NB4 (cell line): ENCODE results near the gene LUZP2.

ENCODE experiments used
- DNase-seq: peaks from one replicate; pipeline ENCODE4 v3.0.0; 2010; ENCODE audit warnings: low read depth
- H3K4me3 ChIP-seq: one replicate; pipeline ENCODE4 v1.5.1; 2011; ENCODE audit warnings: mild to moderate bottlenecking, low read depth, low read length, moderate library complexity
- MYC ChIP-seq: IDR thresholded peaks from 2 replicates; pipeline ENCODE4 v1.6.1; 2011; ENCODE audit warnings: low read depth, low read length
- POLR2A ChIP-seq: IDR thresholded peaks from 2 replicates; pipeline ENCODE4 v1.6.1; 2011; ENCODE audit warnings: mild to moderate bottlenecking; ENCODE audit not compliant: insufficient read length; ENCODE audit errors: extremely low read depth
- TF ChIP-seq, protein P1 (sequence below): IDR thresholded peaks from 2 replicates; pipeline ENCODE4 v1.6.1; 2011; ENCODE audit warnings: low read depth, low read length
- TF ChIP-seq, protein P2 (sequence below): IDR thresholded peaks from one replicate; pipeline ENCODE4 v1.5.1; 2012; ENCODE audit warnings: low read depth, low read length

LUZP2 gene

DNA sequence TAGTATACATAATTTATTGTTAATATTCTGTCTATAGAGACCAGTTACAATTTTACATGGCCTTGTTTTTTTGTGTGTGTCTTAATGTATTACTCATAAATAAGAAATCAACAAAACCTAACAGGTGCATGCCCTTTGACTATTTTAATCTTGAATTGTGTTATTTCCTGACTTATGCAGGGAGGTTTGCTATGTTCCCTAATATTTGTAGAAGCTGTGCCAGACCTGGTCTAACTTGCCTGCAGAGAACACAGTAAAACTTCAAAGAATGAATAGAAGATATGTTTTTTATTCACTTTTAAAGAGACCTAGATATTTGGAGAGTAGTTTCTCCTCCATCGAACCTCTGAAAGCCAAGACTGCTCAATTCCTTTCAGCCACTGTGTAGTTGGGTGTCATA, 234.7 kb downstream of the LUZP2 start:
- DNase-seq, result no peak
- no peak overlapping the region for H3K4me3 ChIP-seq
- TF ChIP-seq, protein P1, sequence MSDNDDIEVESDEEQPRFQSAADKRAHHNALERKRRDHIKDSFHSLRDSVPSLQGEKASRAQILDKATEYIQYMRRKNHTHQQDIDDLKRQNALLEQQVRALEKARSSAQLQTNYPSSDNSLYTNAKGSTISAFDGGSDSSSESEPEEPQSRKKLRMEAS, result no peak
- TF ChIP-seq MYC (no peak), POLR2A (no peak)
- TF ChIP-seq, protein P2, sequence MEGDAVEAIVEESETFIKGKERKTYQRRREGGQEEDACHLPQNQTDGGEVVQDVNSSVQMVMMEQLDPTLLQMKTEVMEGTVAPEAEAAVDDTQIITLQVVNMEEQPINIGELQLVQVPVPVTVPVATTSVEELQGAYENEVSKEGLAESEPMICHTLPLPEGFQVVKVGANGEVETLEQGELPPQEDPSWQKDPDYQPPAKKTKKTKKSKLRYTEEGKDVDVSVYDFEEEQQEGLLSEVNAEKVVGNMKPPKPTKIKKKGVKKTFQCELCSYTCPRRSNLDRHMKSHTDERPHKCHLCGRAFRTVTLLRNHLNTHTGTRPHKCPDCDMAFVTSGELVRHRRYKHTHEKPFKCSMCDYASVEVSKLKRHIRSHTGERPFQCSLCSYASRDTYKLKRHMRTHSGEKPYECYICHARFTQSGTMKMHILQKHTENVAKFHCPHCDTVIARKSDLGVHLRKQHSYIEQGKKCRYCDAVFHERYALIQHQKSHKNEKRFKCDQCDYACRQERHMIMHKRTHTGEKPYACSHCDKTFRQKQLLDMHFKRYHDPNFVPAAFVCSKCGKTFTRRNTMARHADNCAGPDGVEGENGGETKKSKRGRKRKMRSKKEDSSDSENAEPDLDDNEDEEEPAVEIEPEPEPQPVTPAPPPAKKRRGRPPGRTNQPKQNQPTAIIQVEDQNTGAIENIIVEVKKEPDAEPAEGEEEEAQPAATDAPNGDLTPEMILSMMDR, result no peak

DNA sequence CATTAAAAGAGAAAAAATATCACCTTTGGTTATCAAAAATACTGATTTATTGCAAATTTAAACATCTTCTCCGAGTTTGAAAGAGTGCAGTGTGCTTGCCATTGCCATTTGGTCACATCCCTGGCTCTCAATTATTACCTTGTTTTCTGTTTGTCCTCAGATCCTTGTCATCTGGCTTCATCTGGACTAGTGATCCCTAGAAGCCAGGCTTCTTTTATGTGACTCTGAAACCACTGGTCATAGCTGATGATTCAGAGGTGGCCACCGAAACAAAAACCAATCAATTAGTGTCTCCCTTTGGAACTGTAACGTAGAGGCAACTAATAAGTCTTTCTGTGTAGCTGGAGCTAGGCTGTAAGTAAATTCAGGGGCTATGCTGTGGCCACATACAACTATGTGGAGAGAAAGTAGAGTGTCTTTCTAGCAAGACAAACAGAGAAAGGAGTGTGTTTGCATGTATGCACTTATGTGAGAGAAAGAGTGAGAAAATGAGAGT, 237.9 kb downstream of the LUZP2 start:
- DNase-seq, result no peak
- TF ChIP-seq, protein P2, result no peak
- TF ChIP-seq POLR2A (no peak), MYC (no peak)
- TF ChIP-seq, protein P1, result no peak

DNA sequence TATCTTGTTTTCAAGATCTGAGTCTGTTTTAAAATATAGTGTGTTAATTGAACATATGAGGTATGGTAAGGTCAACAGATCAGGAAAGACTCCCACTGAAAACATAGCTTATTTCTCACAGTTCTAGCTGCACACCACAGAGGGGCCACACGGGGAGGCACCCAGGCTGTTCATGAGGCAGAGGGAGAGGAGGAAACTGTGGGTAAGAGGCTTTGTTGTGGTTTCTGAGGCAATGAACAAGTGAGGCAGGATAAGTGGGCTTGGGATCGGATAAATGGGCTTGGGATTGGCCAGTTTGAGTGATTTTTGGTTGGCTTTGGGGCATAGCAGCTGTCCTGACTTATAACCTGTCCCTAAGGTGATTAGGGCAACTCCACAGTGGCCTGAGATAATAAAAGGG, 242.1 kb downstream of the LUZP2 start:
- DNase-seq, result peak; percentile 4
- H3K4me3 ChIP-seq, result no peak overlapping the region
- TF ChIP-seq POLR2A (no peak), MYC (no peak)
- TF ChIP-seq, protein P1, result no peak
- TF ChIP-seq, protein P2, result no peak

More for the DNA sequence above, 237.9 kb downstream of the LUZP2 start:
- H3K4me3 ChIP-seq, result no peak overlapping the region

DNA sequence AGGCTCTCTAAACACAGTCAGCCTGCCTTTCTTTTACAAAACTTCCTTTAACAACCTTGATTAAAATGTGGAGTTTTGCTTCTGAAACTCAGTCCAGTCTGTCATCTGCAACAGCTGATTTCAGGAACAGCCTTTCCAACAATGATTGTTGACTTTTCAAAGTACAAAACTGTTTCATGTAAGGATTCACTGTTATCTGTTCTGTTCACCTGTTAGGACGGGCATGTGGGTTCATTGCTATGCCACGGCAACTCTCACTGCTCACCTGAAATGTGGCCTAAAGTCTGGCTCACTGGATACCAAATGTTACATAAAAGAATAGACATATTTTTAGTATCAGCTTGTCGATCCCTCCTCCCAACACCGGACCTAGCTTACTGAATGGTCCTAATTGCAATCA, 242.8 kb downstream of the LUZP2 start:
- no peak overlapping the region for H3K4me3 ChIP-seq

DNA sequence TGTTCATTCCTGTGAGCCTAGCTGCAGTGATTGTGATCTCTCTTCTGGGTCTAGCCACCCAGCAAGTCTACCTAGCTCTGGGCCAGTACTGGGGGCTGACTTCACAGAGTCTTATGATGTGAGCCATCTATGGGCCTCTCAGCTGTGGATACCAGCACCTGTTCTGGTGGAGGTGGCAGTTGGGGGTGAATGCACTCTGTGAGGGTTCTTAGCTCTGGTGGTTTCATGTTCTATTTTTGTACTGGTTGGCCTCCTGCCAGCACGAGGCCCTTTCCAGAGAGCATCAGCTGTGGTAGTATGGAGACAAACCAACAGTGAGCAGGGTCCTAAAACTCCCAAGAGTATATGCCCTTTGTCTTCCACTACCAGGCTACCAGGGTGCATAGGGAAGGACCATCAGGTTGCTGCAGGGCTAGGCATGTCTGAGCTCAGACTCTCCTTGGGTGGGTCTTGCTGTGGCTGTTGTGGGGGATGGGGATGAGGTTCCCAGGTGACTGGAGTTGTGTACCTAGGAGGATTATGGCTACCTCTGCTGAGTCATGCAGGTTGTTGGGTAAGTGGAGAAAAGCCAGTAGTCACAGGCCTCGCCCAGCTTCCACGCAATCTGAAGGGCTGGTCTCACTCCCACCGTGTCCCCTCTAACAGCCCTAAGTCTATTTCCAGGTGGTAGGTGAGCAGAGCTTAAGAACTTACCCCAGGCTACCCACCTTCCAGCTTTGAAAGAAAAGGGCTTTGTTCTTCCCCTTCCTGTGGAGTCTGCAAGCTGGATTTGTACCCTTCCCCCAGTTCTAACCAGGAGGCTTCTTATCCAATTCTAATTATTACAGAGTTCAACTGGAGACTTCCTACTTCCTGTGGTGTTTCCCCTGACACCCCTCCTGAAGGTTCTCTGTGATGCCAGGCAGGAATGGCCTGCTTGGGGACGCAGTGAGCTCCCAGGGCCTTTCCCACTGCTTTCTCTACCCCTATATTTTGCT, 250.7 kb downstream of the LUZP2 start:
- TF ChIP-seq POLR2A, result no peak
- no peak overlapping the region for H3K4me3 ChIP-seq

More for the DNA sequence above, 242.8 kb downstream of the LUZP2 start:
- TF ChIP-seq MYC (no peak), POLR2A (no peak)
- TF ChIP-seq, protein P1, result no peak
- TF ChIP-seq, protein P2, result no peak
- no peak for DNase-seq

DNA sequence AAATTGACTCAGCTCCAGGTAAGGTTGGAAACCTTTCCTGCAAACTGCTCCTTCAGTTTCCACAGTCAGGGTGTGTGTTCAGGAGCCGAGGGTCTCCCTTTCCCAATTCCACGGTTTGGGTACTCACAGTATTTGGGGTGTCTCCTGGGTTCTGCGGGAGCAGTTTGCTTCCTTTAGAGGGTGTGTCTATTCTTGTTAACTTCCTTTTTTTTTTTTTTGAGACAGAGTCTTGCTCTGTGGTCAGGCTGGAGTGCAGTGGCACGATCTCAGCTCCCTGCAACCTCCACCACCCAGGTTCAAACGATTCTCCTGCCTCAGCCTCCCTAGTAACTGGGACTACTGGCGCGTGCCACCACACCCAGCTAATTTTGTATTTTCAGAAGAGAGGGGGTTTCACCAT, 251.4 kb downstream of the LUZP2 start:
- no peak overlapping the region for H3K4me3 ChIP-seq
- no peak for TF ChIP-seq POLR2A
- TF ChIP-seq, protein P1, result no peak
- no peak for DNase-seq

More for the DNA sequence above, 250.7 kb downstream of the LUZP2 start:
- no peak for DNase-seq
